HG03432 (cell line): ENCODE results near the gene GATA3.

Source experiments
- ATAC-seq: cut with Tn5 transposase; IDR thresholded peaks from one replicate; pipeline ENCODE4 v1.9.1; 2021; ENCODE audit warnings: mild to moderate bottlenecking, moderate library complexity; ENCODE audit not compliant: unreplicated experiment

GATA3 gene

DNA sequence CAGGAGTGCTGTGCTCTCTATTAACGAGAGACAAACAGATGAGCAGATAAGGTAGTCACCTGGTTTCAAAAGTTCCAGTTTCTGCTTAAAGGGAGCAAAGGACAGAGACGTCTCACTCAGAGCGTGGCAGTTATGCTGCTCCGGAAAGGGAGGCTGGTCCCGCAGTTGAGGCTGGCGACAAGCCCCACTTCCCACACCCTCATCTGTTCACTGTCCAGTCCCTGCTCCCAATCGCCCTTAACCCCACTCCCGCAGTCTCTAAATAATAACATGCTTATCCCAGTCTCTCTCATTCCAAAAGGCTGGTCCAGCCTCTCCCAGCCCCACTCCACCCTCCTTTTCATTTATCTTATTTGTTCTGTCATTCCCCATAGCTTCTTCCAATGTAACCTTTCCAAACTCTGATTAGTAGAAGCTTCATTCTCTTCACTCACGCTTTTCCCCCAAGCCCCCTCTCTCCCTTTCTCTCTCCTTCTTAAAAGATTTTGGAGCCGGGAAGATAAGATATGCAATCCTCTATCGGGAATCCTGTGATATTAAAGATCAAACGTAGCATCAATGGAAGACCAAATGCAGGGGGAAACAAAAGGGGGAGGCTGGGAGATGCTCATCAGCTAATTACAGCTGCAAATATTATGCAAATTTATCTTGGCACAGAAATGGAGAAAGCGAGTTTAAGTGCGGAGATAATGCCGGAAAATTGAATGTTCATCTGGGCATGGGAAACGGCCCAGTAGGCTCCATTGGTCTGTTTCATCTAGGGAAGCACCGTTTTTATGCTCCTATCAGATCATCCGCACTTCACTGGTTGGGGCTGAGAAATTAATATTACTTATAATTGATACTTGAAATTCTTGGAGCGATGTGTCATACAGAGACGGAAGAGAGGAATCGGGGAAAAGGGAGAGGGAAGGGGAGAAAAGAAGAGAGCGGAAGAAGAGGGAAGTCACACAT lies 16.3 kb upstream of the GATA3 start:
- no peak for ATAC-seq

- ATAC-seq, result no peak
These were observed 15.1 kb upstream of the GATA3 start for GRCh38 chr10:8039321-8039881.

- ATAC-seq, result no peak
These were observed 13.8 kb upstream of the GATA3 start for GRCh38 chr10:8040651-8041050.

DNA sequence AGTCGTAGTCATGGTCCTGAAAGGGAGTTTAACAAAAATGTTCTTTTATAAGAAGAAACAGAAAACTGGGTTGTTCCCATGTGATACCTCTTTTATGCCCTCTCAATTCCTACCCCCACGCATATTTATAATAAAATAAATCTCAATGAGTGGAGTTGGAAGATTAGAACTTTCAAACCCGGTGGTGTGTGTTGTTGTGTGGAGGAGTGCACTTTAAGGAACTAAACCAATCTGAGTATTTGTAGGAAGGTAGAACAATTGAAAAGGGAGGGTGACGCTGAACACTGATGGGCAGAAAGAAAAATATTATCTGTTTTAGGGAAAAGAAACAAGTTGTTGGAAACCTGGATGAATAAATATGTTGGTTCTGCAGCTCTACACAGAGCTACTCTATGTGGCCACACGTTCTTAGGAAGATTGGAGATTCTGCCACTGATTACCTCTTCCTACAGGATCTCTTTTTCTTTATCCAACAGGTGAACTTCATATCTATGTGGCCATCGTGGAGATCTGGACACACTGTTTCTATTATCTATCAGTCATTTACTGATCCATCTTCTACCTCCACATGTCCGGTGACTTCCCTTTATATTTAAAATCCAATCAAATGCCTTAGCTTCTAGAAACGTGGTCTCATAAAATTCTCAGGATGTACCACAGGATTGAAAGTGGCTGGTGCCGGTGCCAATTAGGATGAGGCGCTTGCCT lies 13.1 kb upstream of the GATA3 start:
- no peak for ATAC-seq

- ATAC-seq, result no peak
These were observed 12.3 kb upstream of the GATA3 start for GRCh38 chr10:8041992-8042720.

DNA sequence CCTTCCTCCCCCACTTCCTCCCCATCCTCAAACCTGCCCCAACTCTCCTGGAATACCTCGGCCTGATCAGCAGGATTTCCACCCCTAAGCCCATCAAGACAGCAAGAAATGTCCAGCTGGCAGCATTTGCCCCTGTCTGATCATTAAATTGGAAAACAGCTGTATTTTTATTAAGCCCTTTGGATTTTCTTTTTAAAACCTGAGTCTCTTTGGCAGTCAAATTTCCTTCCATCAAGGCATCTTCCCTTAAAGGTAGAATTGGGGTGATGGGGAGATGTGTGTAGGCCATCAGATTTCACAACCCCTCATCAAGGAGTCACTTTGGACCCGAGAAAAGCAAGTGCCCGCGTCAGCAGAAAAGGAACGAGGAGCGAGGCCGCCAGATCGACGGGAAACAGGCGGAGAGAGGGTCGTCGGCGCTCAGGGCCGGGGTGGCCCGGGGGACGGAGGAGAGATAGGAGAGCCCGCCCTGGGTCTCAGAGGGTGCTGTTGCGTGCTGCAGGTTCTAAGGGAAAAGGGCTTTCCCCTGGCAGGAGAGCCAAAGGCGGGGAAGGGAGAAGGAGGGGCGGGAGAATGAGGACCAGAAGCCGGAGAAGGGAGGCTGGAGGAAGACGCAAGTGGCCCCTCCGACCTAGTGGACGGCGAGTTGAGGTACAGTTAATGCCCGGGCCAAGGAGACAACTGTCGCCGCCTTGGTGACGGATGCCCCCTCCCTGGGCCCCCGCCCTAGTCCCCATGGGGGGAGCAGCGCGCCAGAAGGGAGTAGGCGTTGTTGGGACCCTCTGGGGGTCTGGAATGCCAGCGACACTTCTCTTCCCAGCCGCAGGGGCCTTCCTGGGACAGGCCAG lies 11.5 kb upstream of the GATA3 start:
- no peak for ATAC-seq

DNA sequence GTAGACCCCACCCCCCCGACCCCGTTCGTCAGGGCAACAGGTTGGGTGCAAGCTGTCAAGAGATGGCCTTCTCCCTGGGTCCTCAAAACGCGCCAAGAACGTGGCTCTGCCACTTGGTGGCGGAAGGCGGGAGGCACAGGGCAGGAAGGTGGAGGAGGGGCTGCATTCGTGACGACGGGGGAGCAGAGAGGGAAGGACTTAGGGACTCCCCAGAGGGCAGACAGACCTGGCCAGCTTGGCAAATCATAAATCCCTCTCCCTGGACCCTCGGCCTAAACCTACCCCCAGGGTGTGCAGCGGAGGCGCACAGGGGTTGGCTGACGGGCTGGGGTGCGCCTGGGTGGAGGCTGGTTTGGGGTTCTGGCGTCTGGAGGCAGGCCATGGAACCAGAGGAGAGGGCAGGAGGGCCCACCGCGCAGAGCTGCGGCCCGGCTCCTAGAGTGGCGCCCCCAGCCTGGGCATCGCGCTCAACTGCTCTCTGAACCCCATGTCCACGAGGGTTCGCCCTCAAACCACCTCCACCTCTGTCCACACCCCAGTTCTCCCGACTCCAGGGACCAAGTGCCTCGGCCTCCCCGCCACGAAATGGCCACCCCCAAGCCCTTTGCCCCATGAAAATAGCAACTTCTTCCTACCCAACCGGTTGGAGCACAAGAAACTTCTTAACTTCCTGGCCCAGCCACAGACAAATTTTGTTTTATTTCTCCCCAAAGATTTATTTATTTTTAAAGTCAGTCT lies 10.8 kb upstream of the GATA3 start:
- ATAC-seq, result peak; percentile 30

DNA sequence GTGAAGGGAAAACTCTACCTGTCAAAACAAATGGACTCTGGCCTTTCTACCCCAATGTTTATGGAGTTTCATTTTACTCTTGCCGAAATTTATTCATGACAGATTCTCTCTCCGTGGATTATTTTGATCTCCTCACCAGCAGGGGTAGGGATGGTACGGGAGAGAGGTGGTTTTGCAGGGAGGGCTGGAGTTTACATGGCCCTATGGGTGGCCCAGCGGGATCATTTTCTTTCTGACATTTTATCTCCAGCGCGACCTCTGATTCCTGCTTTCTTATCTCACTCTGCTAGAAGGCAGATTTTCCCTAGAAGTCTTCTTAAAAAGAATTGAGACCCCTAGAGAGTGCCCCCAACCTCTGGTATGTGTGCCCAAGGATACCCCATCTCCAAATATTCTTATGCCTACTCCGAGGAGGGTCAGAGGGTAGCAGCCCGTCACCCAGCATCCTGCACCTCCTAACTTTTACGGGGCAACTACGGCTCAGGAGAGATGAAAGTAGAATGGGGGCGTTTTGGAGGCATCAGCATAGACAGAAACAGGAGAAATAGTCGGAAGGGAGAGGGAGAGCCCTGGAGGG lies 10.1 kb upstream of the GATA3 start:
- ATAC-seq, result no peak

GRCh38 chr10:8044908-8045725 lies 9.4 kb upstream of the GATA3 start:
- ATAC-seq, result no peak

GRCh38 chr10:8045726-8046494 lies 8.6 kb upstream of the GATA3 start:
- ATAC-seq, result no peak

- ATAC-seq, result no peak
These were observed 6.8 kb upstream of the GATA3 start for GRCh38 chr10:8047452-8048280.

- peak; percentile 18 for ATAC-seq
These were observed 6.0 kb upstream of the GATA3 start for GRCh38 chr10:8048281-8049008.

- no peak for ATAC-seq
These were observed 5.2 kb upstream of the GATA3 start for GRCh38 chr10:8049045-8049864.

DNA sequence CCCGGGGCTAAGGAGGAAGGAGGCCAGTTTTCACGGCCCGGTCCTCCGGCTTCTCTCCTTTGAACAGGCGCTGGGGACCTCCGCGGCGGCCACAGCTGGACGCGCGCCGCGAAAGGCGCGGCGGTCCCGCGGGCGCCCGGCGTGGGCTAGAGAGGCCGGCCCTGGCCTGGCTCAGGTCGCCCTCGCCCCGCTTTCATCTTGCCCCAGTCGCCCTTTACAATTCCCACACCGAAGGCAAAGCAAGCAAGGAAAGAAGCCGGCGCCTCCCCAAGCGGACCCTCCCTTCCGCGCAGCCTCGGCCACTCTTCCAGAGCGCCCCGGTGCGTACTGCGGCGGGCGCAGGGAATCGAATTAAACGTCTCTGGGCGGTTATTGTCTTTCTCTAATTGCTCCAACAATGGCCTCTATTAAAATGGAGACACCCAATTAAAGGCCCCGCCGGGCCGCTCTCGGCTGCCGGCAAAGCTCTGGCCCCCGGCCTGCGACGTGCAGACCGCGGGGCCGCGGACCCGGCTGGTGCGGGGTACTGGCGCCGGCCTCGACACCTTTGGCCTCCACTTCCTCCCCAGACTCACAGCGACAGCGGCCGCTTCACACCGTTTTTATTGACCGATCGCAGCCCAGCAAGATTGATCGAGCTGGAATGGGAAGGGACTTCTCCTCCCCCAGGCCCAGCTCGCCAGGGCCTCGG lies 4.5 kb upstream of the GATA3 start:
- no peak for ATAC-seq
